Karpas-422 (cell line): ENCODE results near the gene TJP1. TPM values are rescaled to one million over a fixed set of nuclear protein-coding genes. Genes with fewer than 3 reads are reported as not detected.
"Not testable (repeated sequence)": the region's sequence is repeated elsewhere in the genome, so short reads cannot be mapped to it uniquely, and the experiment has no call there.

Experiments
- DNase-seq: peaks from one replicate; pipeline ENCODE4 v3.0.0-alpha.2; 2015
- H2AFZ ChIP-seq: fragments of 200-600 bp; sonication (generic); 2 replicates; pipeline ENCODE4 v1.6.1; 2014; ENCODE audit warnings: antibody characterized with exemption, low read length, mixed read lengths
- H3K27ac ChIP-seq: fragments of 200-600 bp; sonication (generic); 2 replicates; pipeline ENCODE4 v1.5.1; 2014; ENCODE audit warnings: mild to moderate bottlenecking, low read length, moderate library complexity
- H3K27me3 ChIP-seq: fragments of 200-600 bp; sonication (generic); 2 replicates; pipeline ENCODE4 v1.6.1; 2014; ENCODE audit warnings: low read length, mixed read lengths
- H3K36me3 ChIP-seq: fragments of 200-600 bp; sonication (generic); 2 replicates; pipeline ENCODE4 v1.6.1; 2014; ENCODE audit warnings: low read length, mixed read lengths; ENCODE audit not compliant: insufficient read depth
- H3K4me1 ChIP-seq: fragments of 200-600 bp; sonication (generic); 2 replicates; pipeline ENCODE4 v1.6.1; 2014; ENCODE audit warnings: mild to moderate bottlenecking, low read length, mixed read lengths
- H3K4me2 ChIP-seq: fragments of 200-600 bp; sonication (generic); 2 replicates; pipeline ENCODE4 v1.6.1; 2014; ENCODE audit warnings: low read length, low read depth, mild to moderate bottlenecking; ENCODE audit not compliant: poor library complexity, severe bottlenecking
- H3K4me3 ChIP-seq: fragments of 200-600 bp; sonication (generic); 2 replicates; pipeline ENCODE4 v1.5.1; 2014; ENCODE audit warnings: mild to moderate bottlenecking, antibody characterized with exemption, low read length, mixed read lengths
- H3K79me2 ChIP-seq: fragments of 200-600 bp; sonication (generic); 2 replicates; pipeline ENCODE4 v1.6.1; 2014; ENCODE audit warnings: mild to moderate bottlenecking, low read length, mixed read lengths
- H3K9ac ChIP-seq: fragments of 200-600 bp; sonication (generic); 2 replicates; pipeline ENCODE4 v1.6.0; 2014; ENCODE audit warnings: low read length
- H3K9me2 ChIP-seq: fragments of 200-600 bp; sonication (generic), shearing (Covaris generic); replicated peaks from 2 replicates; pipeline ENCODE4 v1.6.0; 2014; ENCODE audit warnings: mild to moderate bottlenecking, low read length, moderate library complexity; ENCODE audit not compliant: insufficient read depth
- H3K9me3 ChIP-seq: fragments of 300-700, 200-600 bp; sonication (generic); 2 replicates; pipeline ENCODE4 v1.6.1; 2014; ENCODE audit warnings: low read length, mixed read lengths
- H4K20me1 ChIP-seq: fragments of 200-600 bp; sonication (generic); 2 replicates; pipeline ENCODE4 v1.6.1; 2014; ENCODE audit warnings: mild to moderate bottlenecking, antibody characterized with exemption, low read length, low read depth; ENCODE audit not compliant: insufficient read depth
- total RNA-seq: library from RNA; depleted of rRNA; stranded (reverse); fragments of >200 nt; shearing (Covaris generic); gene quantifications from 2 replicates; pipeline ENCODE4 v1.2.3, GENCODE V29; 2014; ENCODE audit warnings: low replicate concordance

The TJP1 gene
- total RNA-seq, 1 experiment from 2014 or later, result not detected

- Histone ChIP-seq H3K4me3 (no peak overlapping the region), H3K9me3 (peaks cover 7% of the 10 kb centered on the region; the same call in 1 of the 2 replicates), H3K27me3 (no peaks in the 10 kb centered on the region), H3K79me2 (no peaks in the 10 kb centered on the region), H3K4me2 (no peak overlapping the region), H3K9me2 (no peaks in the 10 kb centered on the region), H3K9ac (no peak overlapping the region), H3K27ac (no peak overlapping the region), H2AFZ (no peak overlapping the region), H4K20me1 (no peaks in the 10 kb centered on the region), H3K36me3 (no peaks in the 10 kb centered on the region), H3K4me1 (no peaks in the 10 kb centered on the region)
- peak; percentile 80 for DNase-seq
Measured at GRCh38 chr15:29668120-29668602, 154.1 kb downstream of the TJP1 start.

GRCh38 chr15:29666241-29666640 lies 156.0 kb downstream of the TJP1 start:
- no peak overlapping the region for H3K9ac ChIP-seq
- H4K20me1 ChIP-seq, result no peaks in the 10 kb centered on the region
- H3K79me2 ChIP-seq, result no peaks in the 10 kb centered on the region
- no peak overlapping the region for H2AFZ ChIP-seq
- no peak for DNase-seq
- no peak overlapping the region for H3K4me3 ChIP-seq
- H3K4me1 ChIP-seq, result no peaks in the 10 kb centered on the region
- H3K27me3 ChIP-seq, result no peaks in the 10 kb centered on the region
- H3K4me2 ChIP-seq, result no peak overlapping the region
- no peaks in the 10 kb centered on the region for H3K36me3 ChIP-seq
- H3K27ac ChIP-seq, result no peak overlapping the region
- no peaks in the 10 kb centered on the region for H3K9me2 ChIP-seq
- peaks cover 7% of the 10 kb centered on the region; the same call in 1 of the 2 replicates for H3K9me3 ChIP-seq

GRCh38 chr15:29665444-29666003 lies 156.7 kb downstream of the TJP1 start:
- H3K9me3 ChIP-seq, result peaks cover 7% of the 10 kb centered on the region; the same call in 1 of the 2 replicates
- no peak overlapping the region for H3K27ac ChIP-seq
- no peak overlapping the region for H3K4me2 ChIP-seq
- H3K27me3 ChIP-seq, result no peaks in the 10 kb centered on the region
- H3K4me3 ChIP-seq, result no peak overlapping the region
- no peak overlapping the region for H3K9ac ChIP-seq
- H3K79me2 ChIP-seq, result no peaks in the 10 kb centered on the region
- no peaks in the 10 kb centered on the region for H3K36me3 ChIP-seq
- no peaks in the 10 kb centered on the region for H4K20me1 ChIP-seq
- H2AFZ ChIP-seq, result no peak overlapping the region
- no peaks in the 10 kb centered on the region for H3K4me1 ChIP-seq
- H3K9me2 ChIP-seq, result no peaks in the 10 kb centered on the region
- DNase-seq, result no peak

GRCh38 chr15:29664406-29664805 lies 157.9 kb downstream of the TJP1 start:
- H3K4me1 ChIP-seq, result no peaks in the 10 kb centered on the region
- no peaks in the 10 kb centered on the region for H3K79me2 ChIP-seq
- H3K27me3 ChIP-seq, result no peaks in the 10 kb centered on the region
- H3K36me3 ChIP-seq, result no peaks in the 10 kb centered on the region
- H3K4me3 ChIP-seq, result no peak overlapping the region
- no peak for DNase-seq
- H3K9me2 ChIP-seq, result no peaks in the 10 kb centered on the region
- no peak overlapping the region for H3K9ac ChIP-seq
- H4K20me1 ChIP-seq, result no peaks in the 10 kb centered on the region
- H3K9me3 ChIP-seq, result peaks cover 7% of the 10 kb centered on the region; the same call in 1 of the 2 replicates
- no peak overlapping the region for H3K27ac ChIP-seq
- no peak overlapping the region for H3K4me2 ChIP-seq
- no peak overlapping the region for H2AFZ ChIP-seq

GRCh38 chr15:29657476-29657817 lies 164.8 kb downstream of the TJP1 start:
- H3K9ac ChIP-seq, H3K4me3 ChIP-seq, DNase-seq, H3K27me3 ChIP-seq, H3K4me1 ChIP-seq, H3K27ac ChIP-seq, H4K20me1 ChIP-seq, H3K79me2 ChIP-seq, H3K9me3 ChIP-seq, H2AFZ ChIP-seq, H3K4me2 ChIP-seq, H3K9me2 ChIP-seq, H3K36me3 ChIP-seq: not testable (repeated sequence)

- H3K27ac ChIP-seq, result no peak overlapping the region
- no peak overlapping the region for H3K9ac ChIP-seq
- H3K4me2 ChIP-seq, result no peak overlapping the region
Measured at GRCh38 chr15:29656636-29657475, 165.4 kb downstream of the TJP1 start.

GRCh38 chr15:29652595-29652994 lies 169.7 kb downstream of the TJP1 start:
- Histone ChIP-seq H3K36me3 (no peaks in the 10 kb centered on the region), H3K4me1 (no peaks in the 10 kb centered on the region), H3K9me3 (peaks cover 16% of the 10 kb centered on the region), H3K4me2 (no peak overlapping the region), H4K20me1 (no peaks in the 10 kb centered on the region), H3K4me3 (no peak overlapping the region), H3K27ac (no peak overlapping the region), H3K27me3 (no peaks in the 10 kb centered on the region), H3K79me2 (no peaks in the 10 kb centered on the region), H3K9me2 (no peaks in the 10 kb centered on the region), H3K9ac (no peak overlapping the region), H2AFZ (no peak overlapping the region)
- no peak for DNase-seq

More at GRCh38 chr15:29656636-29657475, 165.4 kb downstream of the TJP1 start:
- H3K9me2 ChIP-seq, result no peaks in the 10 kb centered on the region
- H3K4me1 ChIP-seq, result no peaks in the 10 kb centered on the region
- no peaks in the 10 kb centered on the region for H4K20me1 ChIP-seq
- H3K36me3 ChIP-seq, result no peaks in the 10 kb centered on the region
- no peaks in the 10 kb centered on the region for H3K27me3 ChIP-seq
- H3K4me3 ChIP-seq, result no peak overlapping the region
- no peak overlapping the region for H2AFZ ChIP-seq
- H3K9me3 ChIP-seq, result peaks cover 8% of the 10 kb centered on the region
- DNase-seq, result no peak
- no peaks in the 10 kb centered on the region for H3K79me2 ChIP-seq

- H2AFZ ChIP-seq, result no peak overlapping the region
- no peaks in the 10 kb centered on the region for H3K9me2 ChIP-seq
- H3K4me1 ChIP-seq, result no peaks in the 10 kb centered on the region
- H3K9me3 ChIP-seq, result peaks cover 20% of the 10 kb centered on the region
- H3K27ac ChIP-seq, result no peak overlapping the region
- DNase-seq, result no peak
- no peak overlapping the region for H3K9ac ChIP-seq
- H3K4me3 ChIP-seq, result no peak overlapping the region
- H4K20me1 ChIP-seq, result no peaks in the 10 kb centered on the region
- H3K79me2 ChIP-seq, result no peaks in the 10 kb centered on the region
- no peaks in the 10 kb centered on the region for H3K27me3 ChIP-seq
- H3K36me3 ChIP-seq, result no peaks in the 10 kb centered on the region
- no peak overlapping the region for H3K4me2 ChIP-seq
Measured at GRCh38 chr15:29651476-29652233, 170.6 kb downstream of the TJP1 start.
